GM18511 (cell line): Measurements from ENCODE around the gene ARHGEF9.

Experiments used
- ATAC-seq: cut with Tn5 transposase; IDR thresholded peaks from one replicate; pipeline ENCODE4 v1.9.1; 2021; ENCODE audit warnings: mild to moderate bottlenecking, moderate library complexity; ENCODE audit not compliant: unreplicated experiment

ARHGEF9 gene

DNA sequence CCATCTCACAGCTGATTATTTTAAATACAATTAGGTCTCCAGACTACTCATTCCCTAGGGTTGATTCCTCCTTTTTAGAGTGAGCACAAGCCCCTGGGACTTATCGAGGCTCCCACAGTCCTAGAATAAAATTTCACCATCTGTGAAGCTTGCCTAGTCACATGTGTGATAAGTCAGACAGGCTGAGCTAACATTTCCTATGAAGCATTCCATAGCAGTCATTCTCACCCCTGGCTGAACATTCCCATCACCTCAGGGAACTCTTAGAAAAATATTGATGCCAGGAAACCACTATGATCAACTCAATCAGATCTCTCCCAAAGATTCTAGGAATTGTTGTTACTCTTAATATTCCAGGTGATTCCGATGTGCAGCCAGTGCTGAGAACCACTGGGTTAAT is 37.7 kb downstream of the ARHGEF9 start:
- no peak for ATAC-seq

DNA sequence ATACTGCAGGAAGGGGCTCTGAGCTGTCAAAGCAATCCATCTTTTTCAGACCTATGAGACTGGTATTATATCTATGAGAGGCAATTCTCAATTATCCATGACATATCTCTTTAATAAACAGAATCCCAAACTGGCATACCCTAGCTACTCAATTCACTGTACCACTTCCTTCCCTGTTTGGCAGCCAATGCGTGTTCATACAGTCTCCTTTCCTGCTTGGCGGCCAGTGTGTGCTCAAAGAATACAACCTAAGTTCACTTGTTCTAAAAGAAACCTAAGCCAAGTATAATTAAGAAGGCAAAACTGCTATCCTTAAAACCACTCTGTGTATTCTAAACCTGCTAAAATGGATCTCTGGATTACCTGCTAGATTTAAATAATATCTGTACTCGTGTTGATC is 38.3 kb downstream of the ARHGEF9 start:
- ATAC-seq: no peak

- ATAC-seq: peak; percentile 78
Measured at GRCh38 chrX:63746278-63746677, 38.7 kb downstream of the ARHGEF9 start.

DNA sequence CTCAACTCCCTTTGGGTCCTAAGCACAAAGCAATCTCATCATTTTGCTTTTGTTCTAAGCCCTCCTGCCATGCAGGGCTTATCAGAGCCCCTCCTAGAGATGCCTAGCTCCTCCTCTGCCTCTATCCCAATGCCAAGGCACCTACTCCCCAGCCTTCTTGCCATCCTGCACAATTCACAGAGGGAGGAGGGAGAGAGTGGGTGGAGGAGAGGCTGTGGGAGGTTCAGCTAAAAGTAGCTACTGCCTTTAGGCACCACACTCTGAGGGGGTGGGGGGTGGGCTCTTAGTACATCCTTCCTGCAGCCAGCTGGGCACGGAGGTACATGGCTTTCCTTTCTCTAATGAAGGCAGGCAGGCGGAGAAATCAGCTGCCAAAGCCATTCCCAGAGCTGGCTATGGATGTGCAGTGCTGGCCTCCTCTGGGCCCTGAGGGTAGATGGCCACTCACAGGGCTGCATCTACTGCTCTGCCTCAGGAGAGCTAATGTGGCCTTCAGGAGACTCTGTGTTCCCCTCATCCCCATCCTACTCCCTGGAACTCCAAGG is 40.1 kb downstream of the ARHGEF9 start:
- ATAC-seq: no peak

- no peak for ATAC-seq
Measured at GRCh38 chrX:63743596-63743995, 41.4 kb downstream of the ARHGEF9 start.

DNA sequence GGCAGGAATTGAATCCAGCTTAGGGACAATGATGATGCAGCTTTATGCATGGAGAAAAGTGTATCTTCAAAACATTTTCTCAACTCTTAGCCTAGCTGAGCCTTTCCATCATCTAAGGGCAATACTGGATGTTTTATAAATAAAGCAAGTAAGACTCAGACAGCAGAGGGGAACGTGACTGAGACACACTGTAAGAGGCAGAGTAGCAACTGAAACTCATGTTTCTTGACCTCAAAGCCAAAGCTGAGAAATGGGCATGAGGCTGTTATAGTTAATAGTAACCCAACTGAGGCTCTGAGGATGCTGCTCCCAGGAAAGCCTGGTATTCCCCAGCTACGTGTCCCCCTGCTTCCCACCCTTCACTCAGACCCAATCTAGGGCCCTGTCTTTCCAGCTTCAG is 44.6 kb downstream of the ARHGEF9 start:
- no peak for ATAC-seq

DNA sequence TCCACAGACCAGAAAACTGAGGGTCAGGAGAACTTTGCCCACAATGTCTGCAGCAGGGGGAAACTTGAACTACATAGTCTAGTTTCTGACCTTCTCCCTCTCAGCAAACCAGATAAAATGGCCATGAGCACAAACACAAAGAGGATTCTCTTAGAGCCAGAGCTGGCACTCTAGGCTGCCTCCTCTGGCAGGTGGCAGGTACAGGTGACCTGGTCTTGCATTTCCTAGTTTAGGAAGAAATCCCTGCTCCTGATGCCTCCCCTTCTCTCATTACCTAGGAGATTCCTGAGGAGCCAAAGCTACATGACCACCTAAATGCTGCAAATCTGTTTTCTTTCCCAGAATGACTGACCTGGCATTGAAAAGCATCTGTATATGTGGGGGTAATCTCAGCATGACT is 45.1 kb downstream of the ARHGEF9 start:
- ATAC-seq: no peak

DNA sequence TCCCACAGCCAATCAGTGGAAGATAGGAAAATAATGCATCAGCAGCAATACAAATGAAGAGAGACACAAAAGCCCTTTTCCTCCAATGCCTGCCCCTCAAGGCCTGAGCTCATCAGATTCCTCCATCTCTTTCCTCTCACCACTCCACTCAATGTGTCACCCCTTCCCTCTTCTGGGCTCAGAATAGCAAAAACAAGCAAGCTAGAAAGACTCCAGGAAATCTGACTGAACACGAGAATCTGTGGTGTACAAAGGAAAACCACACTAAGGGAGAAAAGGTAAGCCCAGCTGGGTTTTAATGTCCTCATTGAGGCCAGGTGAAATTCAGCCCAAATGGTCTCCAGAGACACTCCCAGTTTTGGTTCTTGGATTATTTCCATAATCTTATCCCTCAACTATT is 46.3 kb downstream of the ARHGEF9 start:
- no peak for ATAC-seq

DNA sequence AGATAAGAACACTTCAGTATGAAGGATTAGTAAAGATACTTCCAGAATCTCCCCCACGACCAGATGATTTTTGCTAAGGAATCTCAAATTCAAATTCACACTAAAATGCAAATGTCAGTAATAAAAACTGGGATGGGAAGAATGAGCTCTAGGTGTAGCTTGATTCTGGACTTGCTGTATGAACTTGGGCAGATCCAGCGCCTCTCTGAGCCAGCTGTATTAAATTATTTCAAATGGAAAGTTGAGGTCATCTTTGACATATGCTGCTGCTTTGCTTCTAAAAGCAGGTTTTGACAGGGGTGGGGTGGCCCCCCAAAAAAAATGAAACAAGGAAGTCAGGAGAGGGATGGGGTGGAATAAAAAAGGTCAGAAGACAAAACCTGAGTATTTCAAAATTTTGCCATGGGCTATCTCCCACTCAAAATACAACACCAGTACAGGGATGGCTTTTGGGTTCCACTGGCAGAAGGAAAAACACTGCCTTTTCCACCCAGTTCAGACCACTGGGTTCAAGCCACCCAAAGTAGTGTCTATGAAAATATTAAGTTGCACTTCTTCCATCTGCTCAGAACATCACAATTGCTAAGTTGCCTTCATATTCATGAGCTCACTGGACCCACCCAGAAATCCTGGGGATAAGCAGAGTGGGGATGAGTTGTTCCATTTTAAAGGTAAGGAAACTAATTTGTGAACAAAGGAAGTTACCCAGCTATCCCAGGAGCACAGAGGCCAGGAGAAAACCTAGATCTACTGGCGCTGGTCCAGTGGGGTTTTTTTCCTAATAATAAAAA is 47.7 kb downstream of the ARHGEF9 start:
- ATAC-seq: no peak

DNA sequence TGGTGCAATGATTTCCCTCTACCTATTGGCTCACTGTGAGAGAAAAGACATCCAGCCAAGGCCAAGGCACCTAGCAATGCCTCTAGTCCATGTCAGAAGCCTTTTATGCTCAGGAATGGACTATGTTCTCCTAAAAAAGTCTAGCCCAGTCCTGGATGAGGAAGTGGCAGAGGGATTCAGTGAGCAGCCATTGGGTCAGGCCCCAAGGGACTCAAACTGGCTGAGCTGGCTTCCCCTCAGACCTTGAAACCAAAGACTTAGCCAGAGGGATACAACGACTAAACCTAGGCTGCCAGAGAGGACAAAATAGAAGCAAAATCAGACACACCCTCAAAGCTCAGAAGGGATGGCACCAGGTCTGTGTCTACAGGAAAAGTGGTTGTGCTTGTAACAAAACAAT is 49.1 kb downstream of the ARHGEF9 start:
- no peak for ATAC-seq

DNA sequence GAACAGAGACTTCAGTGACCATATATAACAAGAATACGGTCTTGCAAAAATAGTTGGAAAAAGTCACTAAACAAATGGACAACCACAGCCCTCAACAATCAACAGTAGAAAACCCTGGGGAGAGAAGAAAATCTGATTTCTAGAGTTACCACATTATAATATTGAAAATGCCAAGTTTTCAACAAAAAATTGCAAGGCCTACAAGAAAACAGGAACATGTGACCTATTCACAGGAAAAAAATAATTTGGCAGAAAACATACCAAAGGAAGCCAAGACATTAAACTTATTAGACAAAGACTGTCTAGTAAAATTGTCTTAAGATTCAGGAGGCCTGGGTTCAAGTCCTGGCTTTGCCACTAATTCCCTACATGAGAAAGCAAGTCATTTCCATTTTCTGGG is 64.7 kb downstream of the ARHGEF9 start:
- no peak for ATAC-seq

- no peak for ATAC-seq
Measured at GRCh38 chrX:63719633-63720032, 65.4 kb downstream of the ARHGEF9 start.

GRCh38 chrX:63718010-63718694 is 66.9 kb downstream of the ARHGEF9 start:
- peak; percentile 94 for ATAC-seq

DNA sequence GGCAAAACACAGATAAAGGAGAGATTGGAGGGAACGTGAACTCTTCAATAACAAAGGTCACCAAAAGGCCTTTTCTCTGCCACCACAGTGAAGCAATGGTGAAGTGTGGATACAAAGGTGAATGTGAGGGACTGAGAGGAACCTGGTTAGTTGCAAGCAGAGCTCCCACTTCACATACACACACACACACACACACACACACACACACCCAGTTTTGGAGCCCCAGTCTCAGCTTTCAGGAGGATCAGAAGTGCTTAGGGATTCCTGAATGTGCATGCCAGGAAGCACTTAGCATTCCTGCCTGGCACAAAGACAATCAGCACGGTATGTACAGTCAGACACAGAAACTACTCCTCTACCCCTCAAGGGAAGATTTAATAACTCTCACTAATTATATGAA is 71.5 kb downstream of the ARHGEF9 start:
- ATAC-seq: no peak

DNA sequence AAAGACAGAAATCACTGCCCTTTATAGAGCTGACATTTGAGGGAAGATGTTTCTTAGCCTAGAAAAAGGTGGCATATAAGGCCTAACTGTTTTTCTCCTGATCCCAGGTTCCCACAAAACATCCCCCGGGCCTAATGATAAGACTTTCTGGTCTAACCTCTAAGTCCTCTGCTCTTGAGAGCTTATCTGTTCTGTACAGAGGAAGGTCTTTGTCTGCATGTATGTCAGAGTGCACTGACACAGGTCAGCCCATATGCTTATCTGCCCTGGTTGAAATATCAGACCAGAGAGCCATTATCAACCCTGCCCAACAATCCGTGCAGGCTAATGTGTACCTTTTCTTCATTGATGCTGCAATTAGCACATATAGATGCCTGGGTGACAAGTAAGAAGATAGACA is 76.2 kb downstream of the ARHGEF9 start:
- ATAC-seq: no peak

- ATAC-seq: no peak
Measured at GRCh38 chrX:63702556-63702955, 82.5 kb downstream of the ARHGEF9 start.

GRCh38 chrX:63686878-63687714 is 97.9 kb downstream of the ARHGEF9 start:
- peak; percentile 84 for ATAC-seq

GRCh38 chrX:63680423-63680822 is 104.6 kb downstream of the ARHGEF9 start:
- no peak for ATAC-seq

DNA sequence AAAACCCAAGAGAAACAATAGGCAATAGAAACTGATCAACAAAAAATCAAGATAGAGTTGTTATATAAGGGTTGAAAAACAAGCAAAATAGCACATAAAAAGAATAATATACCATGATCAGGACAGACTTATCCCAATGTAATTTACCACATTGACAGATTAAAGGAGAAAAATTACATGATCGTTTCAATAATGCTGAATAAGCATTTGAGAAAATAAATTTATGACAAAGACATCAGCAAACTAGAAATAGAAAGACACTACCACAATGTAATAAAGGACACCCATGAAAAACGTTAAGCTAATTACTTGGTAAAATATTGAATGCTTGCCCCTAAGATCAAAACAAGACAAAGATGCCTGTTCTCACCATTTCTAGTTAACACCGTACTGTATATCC is 105.6 kb downstream of the ARHGEF9 start:
- no peak for ATAC-seq

- ATAC-seq: no peak
Measured at GRCh38 chrX:63675716-63676115, 109.3 kb downstream of the ARHGEF9 start.

DNA sequence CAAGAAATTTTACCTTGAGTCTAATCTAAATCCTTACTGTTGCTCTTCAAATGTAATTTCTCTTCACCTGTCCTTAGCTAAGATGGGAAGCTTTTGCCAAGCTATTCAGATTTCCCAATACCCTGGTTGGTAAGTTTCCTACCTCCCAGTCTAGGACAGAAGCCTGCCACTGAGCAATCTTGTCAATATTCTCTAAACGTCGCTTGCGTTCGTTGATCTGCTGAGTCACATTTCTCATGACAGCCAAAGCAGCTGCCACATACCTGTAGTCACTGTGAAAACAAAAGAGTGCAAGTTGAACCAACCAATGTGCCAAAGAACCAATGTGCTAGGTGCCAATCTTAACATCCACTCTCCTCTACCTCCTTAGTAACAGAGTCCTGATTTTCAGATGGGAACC is 111.1 kb downstream of the ARHGEF9 start:
- ATAC-seq: no peak
